ENCODE data around the gene UBQLN4.

Gene UBQLN4

DNA sequence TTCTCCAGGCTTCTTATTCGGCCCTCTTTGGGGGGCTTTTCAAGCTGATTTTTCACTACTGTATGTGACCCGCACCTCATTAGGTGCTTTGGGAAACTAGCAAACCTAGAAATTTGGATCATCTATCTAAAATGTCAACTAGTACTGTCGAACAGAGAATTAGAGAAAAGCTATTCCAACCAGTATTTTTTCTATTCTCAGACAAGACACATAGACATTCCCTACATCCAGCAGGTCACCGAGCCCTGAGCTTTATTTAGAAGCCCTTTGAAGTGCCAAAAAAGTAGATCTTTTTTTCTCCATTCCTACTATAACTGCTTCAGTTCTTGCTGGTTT lies 32.5 kb downstream of the UBQLN4 start:
- peak overlapping the region; percentile 93 for H2AFZ ChIP-seq (ENCODE audit: low read depth, low read length, severe bottlenecking)
- no peak overlapping the region for H3K27ac ChIP-seq (ENCODE audit: low read depth, low read length)
- H3K9me2 ChIP-seq (replicated peaks; ENCODE audit: insufficient read depth, low read length), result no peaks in the 10 kb centered on the region
- peak overlapping the region; percentile 69 for H3K4me2 ChIP-seq (ENCODE audit: low read depth, low read length, poor library complexity, severe bottlenecking)
- H3K4me3 ChIP-seq (ENCODE audit: insufficient read depth, low read length, poor library complexity, severe bottlenecking), result peak overlapping the region; percentile 77
- H3F3A ChIP-seq (ENCODE audit: insufficient read depth), result peaks cover 7% of the 10 kb centered on the region; the same call in 1 of the 2 replicates
- H3K79me2 ChIP-seq (ENCODE audit: insufficient read depth, low read length), result peaks cover 15% of the 10 kb centered on the region
- H3K9ac ChIP-seq (ENCODE audit: low read length), result peak overlapping the region; percentile 68
- H3K9me3 ChIP-seq (ENCODE audit: insufficient read depth, low read length), result no peaks in the 10 kb centered on the region
- H3K27me3 ChIP-seq (ENCODE audit: low read length), result no peaks in the 10 kb centered on the region
- no peak for TF ChIP-seq EZH2phosphoT487 (conservative IDR thresholded peaks at IDR 0.05; ENCODE audit: low read length)
- TF ChIP-seq, protein P1, sequence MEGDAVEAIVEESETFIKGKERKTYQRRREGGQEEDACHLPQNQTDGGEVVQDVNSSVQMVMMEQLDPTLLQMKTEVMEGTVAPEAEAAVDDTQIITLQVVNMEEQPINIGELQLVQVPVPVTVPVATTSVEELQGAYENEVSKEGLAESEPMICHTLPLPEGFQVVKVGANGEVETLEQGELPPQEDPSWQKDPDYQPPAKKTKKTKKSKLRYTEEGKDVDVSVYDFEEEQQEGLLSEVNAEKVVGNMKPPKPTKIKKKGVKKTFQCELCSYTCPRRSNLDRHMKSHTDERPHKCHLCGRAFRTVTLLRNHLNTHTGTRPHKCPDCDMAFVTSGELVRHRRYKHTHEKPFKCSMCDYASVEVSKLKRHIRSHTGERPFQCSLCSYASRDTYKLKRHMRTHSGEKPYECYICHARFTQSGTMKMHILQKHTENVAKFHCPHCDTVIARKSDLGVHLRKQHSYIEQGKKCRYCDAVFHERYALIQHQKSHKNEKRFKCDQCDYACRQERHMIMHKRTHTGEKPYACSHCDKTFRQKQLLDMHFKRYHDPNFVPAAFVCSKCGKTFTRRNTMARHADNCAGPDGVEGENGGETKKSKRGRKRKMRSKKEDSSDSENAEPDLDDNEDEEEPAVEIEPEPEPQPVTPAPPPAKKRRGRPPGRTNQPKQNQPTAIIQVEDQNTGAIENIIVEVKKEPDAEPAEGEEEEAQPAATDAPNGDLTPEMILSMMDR (IDR thresholded peaks at IDR 0.05; ENCODE audit: insufficient read depth, low read length, poor library complexity, severe bottlenecking), result no peak
- H4K20me1 ChIP-seq (ENCODE audit: low read depth, low read length), result no peaks in the 10 kb centered on the region
- H3K36me3 ChIP-seq (ENCODE audit: low read length), result peaks cover 5% of the 10 kb centered on the region; the same call in 1 of the 2 replicates

- Histone ChIP-seq H3K9me3 (ENCODE audit: insufficient read depth, low read length) (no peaks in the 10 kb centered on the region), H3K9ac (ENCODE audit: low read length) (peak within 1 kb of the TSS; percentile 68), H3K4me3 (ENCODE audit: insufficient read depth, low read length, poor library complexity, severe bottlenecking) (peak within 1 kb of the TSS; percentile 77), H3K79me2 (ENCODE audit: insufficient read depth, low read length) (peaks cover 15% of the 10 kb centered on the region), H3K36me3 (ENCODE audit: low read length) (peaks cover 5% of the 10 kb centered on the region; the same call in 1 of the 2 replicates), H3K27me3 (ENCODE audit: low read length) (no peaks in the 10 kb centered on the region), H3K27ac (ENCODE audit: low read depth, low read length) (no peak within 1 kb of the TSS), H3K4me2 (ENCODE audit: low read depth, low read length, poor library complexity, severe bottlenecking) (peak within 1 kb of the TSS; percentile 69), H3K9me2 (replicated peaks; ENCODE audit: insufficient read depth, low read length) (no peaks in the 10 kb centered on the region), H2AFZ (ENCODE audit: low read depth, low read length, severe bottlenecking) (peak within 1 kb of the TSS; percentile 93), H3F3A (ENCODE audit: insufficient read depth) (peaks cover 7% of the 10 kb centered on the region; the same call in 1 of the 2 replicates), H4K20me1 (ENCODE audit: low read depth, low read length) (no peaks in the 10 kb centered on the region)
- TF ChIP-seq, protein P1 (IDR thresholded peaks at IDR 0.05; ENCODE audit: insufficient read depth, low read length, poor library complexity, severe bottlenecking), result no peak
- TF ChIP-seq EZH2phosphoT487 (conservative IDR thresholded peaks at IDR 0.05; ENCODE audit: low read length), result no peak
Measured at GRCh38 chr1:156020293-156021092, 33.1 kb downstream of the UBQLN4 start, which contains the start of gene SSR2. TSS of gene SSR2 (minus strand) at chr1:156020951. CDS start at chr1:156020167, 784 bp downstream.

- Histone ChIP-seq H3K4me2 (ENCODE audit: low read depth, low read length, poor library complexity, severe bottlenecking) (peak overlapping the region; percentile 69), H3K4me3 (ENCODE audit: insufficient read depth, low read length, poor library complexity, severe bottlenecking) (peak overlapping the region; percentile 77), H3K36me3 (ENCODE audit: low read length) (peaks cover 5% of the 10 kb centered on the region; the same call in 1 of the 2 replicates), H3F3A (ENCODE audit: insufficient read depth) (peaks cover 7% of the 10 kb centered on the region; the same call in 1 of the 2 replicates), H3K27me3 (ENCODE audit: low read length) (no peaks in the 10 kb centered on the region), H3K9me3 (ENCODE audit: insufficient read depth, low read length) (no peaks in the 10 kb centered on the region), H3K9me2 (replicated peaks; ENCODE audit: insufficient read depth, low read length) (no peaks in the 10 kb centered on the region), H2AFZ (ENCODE audit: low read depth, low read length, severe bottlenecking) (no peak overlapping the region), H3K79me2 (ENCODE audit: insufficient read depth, low read length) (peaks cover 15% of the 10 kb centered on the region), H4K20me1 (ENCODE audit: low read depth, low read length) (no peaks in the 10 kb centered on the region), H3K27ac (ENCODE audit: low read depth, low read length) (no peak overlapping the region), H3K9ac (ENCODE audit: low read length) (peak overlapping the region; percentile 68)
- TF ChIP-seq, protein P1 (IDR thresholded peaks at IDR 0.05; ENCODE audit: insufficient read depth, low read length, poor library complexity, severe bottlenecking), result no peak
- no peak for TF ChIP-seq EZH2phosphoT487 (conservative IDR thresholded peaks at IDR 0.05; ENCODE audit: low read length)
Measured at GRCh38 chr1:156019946-156020292, 33.7 kb downstream of the UBQLN4 start.
